Mammary epithelial cell (primary cell): Measurements from ENCODE around the gene GRM4.

Source experiments
- EZH2 ChIP-seq: IDR thresholded peaks from 2 replicates; pipeline ENCODE4 v1.6.1; 2012; ENCODE audit warnings: low read length, inconsistent platforms, borderline replicate concordance
- TF ChIP-seq, protein P1 (sequence below), 2 donors: IDR thresholded peaks in 1 of 2; conservative IDR thresholded peaks in 1 of 2; 2 replicates each; pipeline ENCODE4 v1.5.1; 2011 to 2012; ENCODE audit warnings: inconsistent platforms in 2 of 2, low read length in 2 of 2, mild to moderate bottlenecking in 2 of 2, control low read depth in 1 of 2, low read depth in 1 of 2; ENCODE audit not compliant: insufficient read depth in 1 of 2; ENCODE audit errors: extremely low read depth in 1 of 2

- TF ChIP-seq, protein P1, sequence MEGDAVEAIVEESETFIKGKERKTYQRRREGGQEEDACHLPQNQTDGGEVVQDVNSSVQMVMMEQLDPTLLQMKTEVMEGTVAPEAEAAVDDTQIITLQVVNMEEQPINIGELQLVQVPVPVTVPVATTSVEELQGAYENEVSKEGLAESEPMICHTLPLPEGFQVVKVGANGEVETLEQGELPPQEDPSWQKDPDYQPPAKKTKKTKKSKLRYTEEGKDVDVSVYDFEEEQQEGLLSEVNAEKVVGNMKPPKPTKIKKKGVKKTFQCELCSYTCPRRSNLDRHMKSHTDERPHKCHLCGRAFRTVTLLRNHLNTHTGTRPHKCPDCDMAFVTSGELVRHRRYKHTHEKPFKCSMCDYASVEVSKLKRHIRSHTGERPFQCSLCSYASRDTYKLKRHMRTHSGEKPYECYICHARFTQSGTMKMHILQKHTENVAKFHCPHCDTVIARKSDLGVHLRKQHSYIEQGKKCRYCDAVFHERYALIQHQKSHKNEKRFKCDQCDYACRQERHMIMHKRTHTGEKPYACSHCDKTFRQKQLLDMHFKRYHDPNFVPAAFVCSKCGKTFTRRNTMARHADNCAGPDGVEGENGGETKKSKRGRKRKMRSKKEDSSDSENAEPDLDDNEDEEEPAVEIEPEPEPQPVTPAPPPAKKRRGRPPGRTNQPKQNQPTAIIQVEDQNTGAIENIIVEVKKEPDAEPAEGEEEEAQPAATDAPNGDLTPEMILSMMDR (conservative IDR thresholded peaks at IDR 0.05 in 1 of 2, IDR thresholded peaks at IDR 0.05 in 1 of 2; ENCODE audit: extremely low read depth in 1 of 2, insufficient read depth in 1 of 2, low read depth in 1 of 2, low read length in 2 of 2) = no peak
- TF ChIP-seq EZH2 = no peak
Observed at GRCh38 chr6:34138191-34138590, 7.7 kb downstream of the GRM4 start.
